HepG2 (cell line): Measurements from ENCODE around the gene PTH1R. TPM values are rescaled to one million over a fixed set of nuclear protein-coding genes. Genes with fewer than 3 reads are reported as not detected.

Experiments
- ATAC-seq: fragments of 200-7000 bp; cut with Tn5 transposase; 3 replicates; pipeline ENCODE4 v1.9.1; 2020; ENCODE audit warnings: mild to moderate bottlenecking, moderate library complexity
- BruUV-seq: library from RNA; stranded (reverse); fragments of 400-500 nt; replicated peaks from 2 replicates; lab custom pipeline; 2021; lab: Mats Ljungman, UMichigan
- CTCF ChIA-PET: fragments of 300-600 bp; formaldehyde crosslinking; extraction: SDS; loops from one replicate; lab custom pipeline; 2021; ENCODE audit warnings: low total read pairs, inconsistent platforms, low intra/inter-chr PET ratio; lab: Yijun Ruan, JAX
- POLR2A ChIA-PET: fragments of 350-600 bp; sonication (Branson Sonifier 250); formaldehyde crosslinking; loops from one replicate; lab custom pipeline; 2020; ENCODE audit warnings: antibody characterized with exemption, inconsistent platforms; lab: Yijun Ruan, JAX
- DNase-seq: peaks from one replicate; pipeline ENCODE4 v3.0.0-alpha.2; 2015; ENCODE audit warnings: low spot score
- FAIRE-seq: peaks from 3 replicates; lab custom pipeline; 2011; peaks lifted over from hg19 to GRCh38; lab: Jason Lieb, UNC
- H2AFZ ChIP-seq: one replicate; pipeline ENCODE4 v1.6.1; 2011; ENCODE audit warnings: low read length, inconsistent platforms
- H3K27ac ChIP-seq: fragments of 300-600 bp; 3 replicates; pipeline ENCODE4 v1.8.0; 2011; ENCODE audit warnings: mixed run types, mild to moderate bottlenecking, mixed read lengths, low read length, inconsistent platforms; ENCODE audit not compliant: insufficient read depth; ENCODE audit errors: extremely low read length
- H3K27me3 ChIP-seq, 2 experiments: fragments of 200-600 bp in 1 of 2; 2 replicates in 1 of 2; 3 replicates in 1 of 2; pipeline versions ENCODE4 v1.6.0 to v1.8.0; 2011; ENCODE audit warnings: low read length in 2 of 2, mild to moderate bottlenecking in 2 of 2, moderate library complexity in 2 of 2, inconsistent platforms in 1 of 2; ENCODE audit not compliant: insufficient read depth in 2 of 2, control insufficient read depth in 1 of 2
- H3K36me3 ChIP-seq, 2 experiments: fragments of 200-600 bp in 1 of 2; replicated peaks in 1 of 2; 2 replicates in 1 of 2; 3 replicates in 1 of 2; pipeline versions ENCODE4 v1.5.1 to v1.8.0; 2011; ENCODE audit warnings: low read length in 2 of 2, inconsistent platforms in 1 of 2; ENCODE audit not compliant: insufficient read depth in 2 of 2, control insufficient read depth in 1 of 2
- H3K4me1 ChIP-seq: 2 replicates; pipeline ENCODE4 v1.5.1; 2012; ENCODE audit warnings: low read length, inconsistent platforms; ENCODE audit not compliant: insufficient read depth
- H3K4me2 ChIP-seq: 2 replicates; pipeline ENCODE4 v1.6.0; 2011; ENCODE audit warnings: low read depth, low read length, inconsistent platforms
- H3K4me3 ChIP-seq, 3 experiments: fragments of 200-600 bp in 1 of 3; sonication (generic), shearing (Covaris generic) in 1 of 3; replicated peaks in 1 of 3; 2 replicates each; pipeline ENCODE4 v1.5.1; 2011 to 2016; ENCODE audit warnings: low read length in 3 of 3, inconsistent platforms in 2 of 3, low read depth in 2 of 3, mild to moderate bottlenecking in 2 of 3, control low read depth in 1 of 3, mixed read lengths in 1 of 3; ENCODE audit not compliant: insufficient read depth in 1 of 3
- H3K79me2 ChIP-seq: one replicate; pipeline ENCODE4 v1.6.1; 2011; ENCODE audit warnings: low read length, inconsistent platforms; ENCODE audit not compliant: insufficient read depth
- H3K9ac ChIP-seq: 2 replicates; pipeline ENCODE4 v1.6.0; 2011; ENCODE audit warnings: mild to moderate bottlenecking, low read depth, low read length, inconsistent platforms; ENCODE audit not compliant: insufficient read depth
- H3K9me3 ChIP-seq: 2 replicates; pipeline ENCODE4 v1.5.1; 2012; ENCODE audit warnings: mild to moderate bottlenecking, low read length
- H4K20me1 ChIP-seq: 2 replicates; pipeline ENCODE4 v1.6.0; 2011; ENCODE audit warnings: inconsistent platforms, mild to moderate bottlenecking, low read length, moderate library complexity; ENCODE audit not compliant: insufficient read depth
- KLF13 ChIP-seq: sonication (generic); formaldehyde crosslinking; IDR thresholded peaks from 2 replicates; pipeline ENCODE4 v1.4.0; 2020; ENCODE audit warnings: mild to moderate bottlenecking, missing genetic modification reagents
- RBM22 ChIP-seq: fragments of 200-400 bp; formaldehyde crosslinking; optimal IDR thresholded peaks from 2 replicates; pipeline ENCODE3; 2017; ENCODE audit warnings: mild to moderate bottlenecking, low read length, moderate library complexity
- REPIN1 ChIP-seq: sonication (generic); formaldehyde crosslinking; IDR thresholded peaks from 2 replicates; pipeline ENCODE4 v1.8.0; 2022; ENCODE audit warnings: missing genetic modification reagents, low read depth, mild to moderate bottlenecking, borderline replicate concordance
- SALL2 ChIP-seq: sonication (generic); formaldehyde crosslinking; IDR thresholded peaks from 2 replicates; pipeline ENCODE4 v1.8.1; 2023; ENCODE audit warnings: mild to moderate bottlenecking, missing genetic modification reagents, inconsistent platforms
- SYNCRIP ChIP-seq: fragments of 200-400 bp; formaldehyde crosslinking; IDR thresholded peaks from 2 replicates; pipeline ENCODE4 v1.6.1; 2018; ENCODE audit warnings: mild to moderate bottlenecking, low read depth, low read length; ENCODE audit not compliant: insufficient read depth
- TBX2 ChIP-seq: sonication (generic); formaldehyde crosslinking; IDR thresholded peaks from 2 replicates; pipeline ENCODE4 v1.5.0; 2020; ENCODE audit warnings: missing genetic modification reagents, mild to moderate bottlenecking, borderline replicate concordance
- TGIF2 ChIP-seq: IDR thresholded peaks from 2 replicates; pipeline ENCODE4 v1.6.1; 2016; ENCODE audit warnings: control low read depth, missing compliant biosample characterization
- YEATS2 ChIP-seq: sonication (generic); formaldehyde crosslinking; IDR thresholded peaks from 2 replicates; pipeline ENCODE4 v1.4.0; 2020; ENCODE audit warnings: missing genetic modification reagents, borderline replicate concordance
- ZFP91 ChIP-seq: sonication (generic); formaldehyde crosslinking; IDR thresholded peaks from 2 replicates; pipeline ENCODE4 v1.9.0; 2022; ENCODE audit warnings: missing genetic modification reagents, mild to moderate bottlenecking, borderline replicate concordance
- WGBS: methylation state at CpG from one replicate; pipeline ENCODE4 v1.1.6; 2017; ENCODE audit warnings: low lambda C conversion rate; 5-methylcytosine and 5-hydroxymethylcytosine counted together
- in situ Hi-C: cut with HindIII; loops from 2 replicates; pipeline ENCODE4 v1.10.0; 2017; ENCODE audit warnings: low pct_unique_long_range_greater_than_20kb; ENCODE audit not compliant: extremely low pct_ligation_motif_present
- intact Hi-C: fragments of 100-400 bp; cut with micrococcal nuclease; formaldehyde crosslinking; loops from one replicate; pipeline ENCODE4 v1.10.0; 2022; ENCODE audit not compliant: unreplicated experiment
- polyA plus RNA-seq, 8 experiments: library from polyadenylated mRNA; depleted of rRNA in 3 of 8; stranded (reverse) in 7 of 8; unstranded in 1 of 8; fragments of >200 nt; fragmentation: Illumina TruSeq in 4 of 8; extraction: Trizol in 4 of 8; gene quantifications; 2 replicates each; pipeline versions ENCODE4 v1.2.1 to v1.2.3, GENCODE V29; 2011 to 2016; ENCODE audit warnings: low read depth in 4 of 8, missing spikeins in 1 of 8, mixed read lengths in 1 of 8; ENCODE audit not compliant: insufficient read depth in 1 of 8
- total RNA-seq, 5 experiments: library from RNA; depleted of rRNA; stranded (reverse); fragments of >200 nt; fragmentation: Illumina TruSeq; extraction: Trizol; gene quantifications; 2 replicates each; pipeline ENCODE4 v1.2.3, GENCODE V29; 2016; ENCODE audit warnings: low read depth in 1 of 5
- TF ChIP-seq, protein P1 (sequence below): sonication (generic); formaldehyde crosslinking; IDR thresholded peaks from 2 replicates; pipeline ENCODE4 v1.8.0; 2022; ENCODE audit warnings: missing genetic modification reagents, mild to moderate bottlenecking, borderline replicate concordance

Gene PTH1R
- total and polyA plus RNA-seq, 2 of the 13 experiments (the other 11 are each of a cell fraction or from before 2014, with no cell fraction given): not detected

- intact Hi-C loops (loop anchor here (10.0 kb wide), 1 partner anchor 52 kb away; the partner anchor contains the start of genes CCDC12 and NBEAL2), in situ Hi-C loops (no loop called here)
- ATAC-seq: no peak
- Histone ChIP-seq H3K27ac (no peak overlapping the region), H3K4me3 (no peak overlapping the region), H3K9me3 (no peaks in the 10 kb centered on the region), H3K4me2 (no peak overlapping the region), H2AFZ (no peak overlapping the region), H3K4me1 (no peaks in the 10 kb centered on the region), H3K36me3 (peaks cover 51 to 94% of the 10 kb centered on the region in 2 experiments), H4K20me1 (peaks cover 10% of the 10 kb centered on the region; the same call in 1 of the 2 replicates), H3K27me3 (no peaks in the 10 kb centered on the region), H3K79me2 (no peaks in the 10 kb centered on the region), H3K9ac (no peak overlapping the region)
- CTCF ChIA-PET: interaction anchor here (0.9 to 2.1 kb wide), 3 partner anchors 12 to 76 kb away, joined by 3 to 27 read pairs (median 3); no protein-coding TSS in a partner anchor
- no peak for FAIRE-seq
- POLR2A ChIA-PET: interaction anchor here (1.4 to 1.6 kb wide), 2 partner anchors 57 to 59 kb away, joined by 3 to 4 read pairs; partner anchors contain the start of gene NBEAL2
- BruUV-seq: no TSS peak
- no peak for DNase-seq
- 98% methylated on average over 16 of the region's 16 CpGs for WGBS
- TF ChIP-seq SALL2 (CRISPR knock-in tag): 0 out of 2 replicates have a peak, but pooled peaks have one; percentile 25
- TF ChIP-seq SYNCRIP: no peak
- TF ChIP-seq TBX2 (CRISPR knock-in tag): 0 out of 2 replicates have a peak, but pooled peaks have one; percentile 4
Measured at GRCh38 chr3:46922871-46923558, 45.5 kb downstream of the PTH1R start.

- H3K4me3 ChIP-seq: no peak overlapping the region
- H3K9ac ChIP-seq: no peak overlapping the region
- in situ Hi-C loops (no loop called here), intact Hi-C loops (loop anchor here (10.0 kb wide), 1 partner anchor 51 kb away; the partner anchor contains the start of genes CCDC12 and NBEAL2)
- H3K27me3 ChIP-seq: no peaks in the 10 kb centered on the region
- ChIA-PET POLR2A (interaction anchor here (1.4 to 1.6 kb wide), 2 partner anchors 56 to 58 kb away, joined by 3 to 4 read pairs; partner anchors contain the start of gene NBEAL2), CTCF (interaction anchor here (0.9 to 2.1 kb wide), 3 partner anchors 12 to 75 kb away, joined by 3 to 27 read pairs (median 3); no protein-coding TSS in a partner anchor)
- no peaks in the 10 kb centered on the region for H3K4me1 ChIP-seq
- H2AFZ ChIP-seq: no peak overlapping the region
- peak; percentile 31 for DNase-seq
- 84% methylated on average over 9 of the region's 11 CpGs for WGBS
- peaks cover 10% of the 10 kb centered on the region; the same call in 1 of the 2 replicates for H4K20me1 ChIP-seq
- BruUV-seq: no TSS peak
- H3K9me3 ChIP-seq: no peaks in the 10 kb centered on the region
- FAIRE-seq: no peak
- H3K4me2 ChIP-seq: no peak overlapping the region
- H3K79me2 ChIP-seq: peaks cover 2% of the 10 kb centered on the region
- peaks cover 51 to 91% of the 10 kb centered on the region in 2 experiments for H3K36me3 ChIP-seq
- H3K27ac ChIP-seq: no peak overlapping the region
- ATAC-seq: peak; percentile 77
- TF ChIP-seq TGIF2: 0 out of 2 replicates have a peak, but pooled peaks have one; percentile 37
- TF ChIP-seq ZFP91 (CRISPR knock-in tag): peak; percentile 26; the same call in 1 of the 2 replicates
- TF ChIP-seq, protein P1, sequence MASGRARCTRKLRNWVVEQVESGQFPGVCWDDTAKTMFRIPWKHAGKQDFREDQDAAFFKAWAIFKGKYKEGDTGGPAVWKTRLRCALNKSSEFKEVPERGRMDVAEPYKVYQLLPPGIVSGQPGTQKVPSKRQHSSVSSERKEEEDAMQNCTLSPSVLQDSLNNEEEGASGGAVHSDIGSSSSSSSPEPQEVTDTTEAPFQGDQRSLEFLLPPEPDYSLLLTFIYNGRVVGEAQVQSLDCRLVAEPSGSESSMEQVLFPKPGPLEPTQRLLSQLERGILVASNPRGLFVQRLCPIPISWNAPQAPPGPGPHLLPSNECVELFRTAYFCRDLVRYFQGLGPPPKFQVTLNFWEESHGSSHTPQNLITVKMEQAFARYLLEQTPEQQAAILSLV (CRISPR knock-in tag): peak; percentile 59; the same call in 1 of the 2 replicates
- peak; percentile 87 for TF ChIP-seq RBM22
- no peak for TF ChIP-seq KLF13 (CRISPR knock-in tag)
- no peak for TF ChIP-seq YEATS2
- no peak for TF ChIP-seq REPIN1 (CRISPR knock-in tag)
Measured at GRCh38 chr3:46923559-46924350, 46.2 kb downstream of the PTH1R start.
